T-cell (primary cell): ENCODE results near the gene FBLN7. TPM values are rescaled to one million over a fixed set of nuclear protein-coding genes. Genes with fewer than 3 reads are reported as not detected.
"Not testable (repeated sequence)": the region's sequence is repeated elsewhere in the genome, so short reads cannot be mapped to it uniquely, and the experiment has no call there.

ENCODE experiments used
- ATAC-seq, 4 experiments: fragments of 200-7000 bp in 3 of 4; fragments of 150-1000 bp in 1 of 4; cut with Tn5 transposase; replicated peaks in 1 of 4; 1 replicate in 3 of 4; 2 replicates in 1 of 4; pipeline ENCODE4 v1.10.0; 2021; ENCODE audit warnings: moderate library complexity in 3 of 4, mild to moderate bottlenecking in 2 of 4, moderate number of reproducible peaks in 1 of 4
- CTCF ChIA-PET, 2 donors: fragments of 300-600 bp; sonication (Branson Sonifier 250); formaldehyde crosslinking; loops; one replicate each; lab custom pipeline; 2022; ENCODE audit warnings: antibody characterized with exemption in 2 of 2; lab: Charles Lee
- POLR2A ChIA-PET, 2 donors: fragments of 300-600 bp; sonication (Branson Sonifier 250); formaldehyde crosslinking; loops; one replicate each; lab custom pipeline; 2022; ENCODE audit warnings: antibody characterized with exemption in 2 of 2; lab: Charles Lee
- DNase-seq, 35 experiments: peaks; one replicate each; pipeline versions ENCODE4 v3.0.0 to v3.0.0-alpha.2; 2013 to 2023
- H3K27ac ChIP-seq: one replicate; pipeline ENCODE4 v1.5.1; 2013; ENCODE audit warnings: low read length
- H3K27me3 ChIP-seq, 2 experiments: replicated peaks in 1 of 2; 1 replicate in 1 of 2; 2 replicates in 1 of 2; pipeline versions ENCODE4 v1.6.1 to v1.7.0; 2013; ENCODE audit warnings: low read length in 1 of 2, mixed read lengths in 1 of 2; ENCODE audit not compliant: control insufficient read depth in 2 of 2, insufficient read depth in 2 of 2; ENCODE audit errors: extremely low read depth in 1 of 2
- H3K36me3 ChIP-seq, 2 donors: 1 replicate in 1 of 2; 2 replicates in 1 of 2; pipeline versions ENCODE4 v1.6.1 to v1.7.0; 2013; ENCODE audit warnings: low read length in 1 of 2; ENCODE audit not compliant: control insufficient read depth in 2 of 2, insufficient read depth in 1 of 2; ENCODE audit errors: extremely low read depth in 1 of 2
- H3K4me1 ChIP-seq, 2 experiments: 1 replicate in 1 of 2; 2 replicates in 1 of 2; pipeline versions ENCODE4 v1.6.1 to v1.7.0; 2013; ENCODE audit warnings: low read length in 2 of 2, mixed read lengths in 1 of 2; ENCODE audit not compliant: insufficient read depth in 2 of 2, control insufficient read depth in 1 of 2; ENCODE audit errors: extremely low read depth in 1 of 2
- H3K4me3 ChIP-seq, 2 donors: 1 replicate in 1 of 2; 2 replicates in 1 of 2; pipeline versions ENCODE4 v1.5.1 to v1.7.0; 2013; ENCODE audit warnings: mild to moderate bottlenecking in 2 of 2, low read length in 1 of 2, moderate library complexity in 1 of 2; ENCODE audit not compliant: control insufficient read depth in 1 of 2; ENCODE audit errors: extremely low read depth in 1 of 2
- H3K9me3 ChIP-seq: 2 replicates; pipeline ENCODE4 v1.7.0; 2013
- H3K27ac Mint-ChIP-seq, 2 donors: one replicate each; pipeline ENCODE4 v1.8.0; 2020 to 2021; ENCODE audit warnings: mild to moderate bottlenecking in 2 of 2, mixed read lengths in 2 of 2
- H3K27me3 Mint-ChIP-seq, 2 donors: one replicate each; pipeline ENCODE4 v1.8.0; 2021 to 2022; ENCODE audit warnings: mixed read lengths in 2 of 2
- H3K36me3 Mint-ChIP-seq: one replicate; pipeline ENCODE4 v1.8.0; 2021; ENCODE audit warnings: mixed read lengths
- H3K4me1 Mint-ChIP-seq, 3 donors: one replicate each; pipeline ENCODE4 v1.8.0; 2020 to 2022; ENCODE audit warnings: mixed read lengths in 3 of 3, mild to moderate bottlenecking in 1 of 3
- H3K4me3 Mint-ChIP-seq, 3 donors: one replicate each; pipeline ENCODE4 v1.8.0; 2020 to 2022; ENCODE audit warnings: mild to moderate bottlenecking in 3 of 3, mixed read lengths in 3 of 3, moderate library complexity in 3 of 3
- H3K9me3 Mint-ChIP-seq, 3 donors: one replicate each; pipeline ENCODE4 v1.8.0; 2020 to 2022; ENCODE audit warnings: mixed read lengths in 3 of 3
- WGBS: methylation state at CpG from one replicate; pipeline ENCODE4 v1.1.5; 2013; ENCODE audit warnings: missing lambda C conversion rate; ENCODE audit not compliant: insufficient coverage; 5-methylcytosine and 5-hydroxymethylcytosine counted together
- total RNA-seq, 35 experiments: library from RNA in 6 of 35; stranded (reverse) in 6 of 35; fragments of 120-200 nt in 1 of 35; gene quantifications; one replicate each; pipeline versions ENCODE4 v1.2.1 to v1.2.4 and lab custom pipeline; 2013 to 2026

FBLN7 gene
- total RNA-seq, 5 donors from 2014 or later (not counting 1 experiment from before 2014, with no cell fraction given) = 11.9 to 68.5 (median 48.8) TPM

DNA sequence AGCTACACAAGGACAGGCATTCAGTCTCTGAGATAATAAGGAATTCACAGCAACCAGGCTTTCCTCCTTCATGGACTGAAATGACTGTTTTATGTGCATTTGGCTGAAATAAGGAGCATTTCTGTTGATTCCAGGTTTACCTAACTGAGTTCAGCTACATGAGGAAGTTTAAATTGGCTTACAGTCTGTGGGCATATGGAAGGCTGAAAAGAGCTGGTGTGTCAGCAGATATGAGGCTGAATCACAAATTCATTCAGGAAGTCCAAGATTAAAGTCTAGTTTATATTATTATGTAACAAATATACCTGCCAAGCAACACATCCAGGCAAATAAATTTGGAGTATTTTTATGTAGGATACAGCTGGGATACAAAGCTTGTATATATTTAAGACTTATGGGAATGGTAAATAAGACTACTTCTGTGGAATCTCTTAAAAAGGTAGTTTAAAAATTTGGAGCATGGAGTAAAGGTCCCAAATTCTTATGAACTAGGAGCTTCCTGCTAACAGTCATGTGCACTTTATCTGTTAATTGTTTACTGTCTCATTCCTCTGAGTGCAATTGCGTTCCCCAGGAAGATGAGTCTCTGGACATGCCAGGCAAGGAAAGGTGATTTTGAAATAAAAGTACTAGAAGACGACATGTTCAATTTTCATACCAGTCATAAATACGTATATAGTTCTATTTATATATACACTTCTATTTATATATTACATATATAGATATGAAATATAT is 63.7 kb downstream of the FBLN7 start:
- CTCF ChIA-PET = interaction anchor here in 1 of 2 donors (0.5 kb wide), 1 partner anchor 267 kb away, joined by 3 read pairs; no protein-coding TSS in a partner anchor
- Histone ChIP-seq H3K9me3 (no peaks in the 10 kb centered on the region), H3K27ac (no peak overlapping the region), H3K4me3 (no peak overlapping the region), H3K4me1 (peaks cover 6 to 7% of the 10 kb centered on the region in 2 experiments), H3K36me3 (peaks cover 0 to 3% of the 10 kb centered on the region in 2 donors), H3K27me3 (no peaks in the 10 kb centered on the region)
- peaks cover 6 to 13% (median 11%) of the 10 kb centered on the region in 3 donors for H3K9me3 Mint-ChIP-seq
- DNase-seq (no peak), ATAC-seq (no peak)
- POLR2A ChIA-PET = interaction anchor here in 1 of 2 donors (0.9 kb wide), 1 partner anchor 15 kb away, joined by 3 read pairs; no protein-coding TSS in a partner anchor
- H3K36me3 Mint-ChIP-seq = peaks cover 44% of the 10 kb centered on the region
- H3K4me3 Mint-ChIP-seq = no peak overlapping the region
- no peaks in the 10 kb centered on the region for H3K27me3 Mint-ChIP-seq
- H3K4me1 Mint-ChIP-seq = peaks cover 3 to 11% (median 5%) of the 10 kb centered on the region in 3 donors
- no CpG with 5 or more reads among the region's 3 CpGs for WGBS
- H3K27ac Mint-ChIP-seq = no peak overlapping the region

DNA sequence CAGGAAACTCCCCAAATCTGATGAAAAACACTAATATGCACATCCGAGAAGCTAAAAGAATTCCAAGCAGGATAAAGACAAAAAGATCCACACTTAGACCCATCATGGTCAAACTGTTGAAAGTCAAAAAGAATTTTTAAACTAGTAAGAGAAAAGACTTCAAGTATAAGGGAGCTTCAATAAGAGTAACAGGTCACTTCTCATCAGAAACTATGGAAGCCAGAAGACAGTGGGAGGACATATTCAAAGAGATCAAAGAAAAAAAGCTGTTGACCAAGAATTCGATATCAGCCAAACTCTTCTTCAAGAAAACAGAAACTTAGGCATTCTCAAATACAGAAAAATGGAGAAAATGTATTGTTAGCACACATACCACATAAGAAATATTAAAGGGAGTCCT is 66.2 kb downstream of the FBLN7 start:
- ChIA-PET CTCF (interaction anchor here in 1 of 2 donors (0.7 to 1.2 kb wide), 3 partner anchors 9 to 83 kb away, joined by 3 to 4 read pairs (median 3); no protein-coding TSS in a partner anchor), POLR2A (interaction anchor here in 1 of 2 donors (0.6 kb wide), 1 partner anchor 133 kb away, joined by 4 read pairs; no protein-coding TSS in a partner anchor)
- WGBS = no CpG with 5 or more reads among the region's 2 CpGs
- Mint-ChIP-seq H3K27ac (no peak overlapping the region), H3K4me3 (no peak overlapping the region), H3K36me3 (peaks cover 37% of the 10 kb centered on the region), H3K9me3 (peaks cover 6 to 11% (median 10%) of the 10 kb centered on the region in 3 donors), H3K4me1 (peaks cover 2 to 9% (median 5%) of the 10 kb centered on the region in 3 donors), H3K27me3 (no peaks in the 10 kb centered on the region)
- Histone ChIP-seq H3K27ac (no peak overlapping the region), H3K4me3 (no peak overlapping the region), H3K27me3 (no peaks in the 10 kb centered on the region), H3K36me3 (peaks cover 0 to 3% of the 10 kb centered on the region in 2 donors), H3K4me1 (peaks cover 6 to 7% of the 10 kb centered on the region in 2 experiments), H3K9me3 (no peaks in the 10 kb centered on the region)
- no peak for DNase-seq
- no peak for ATAC-seq

DNA sequence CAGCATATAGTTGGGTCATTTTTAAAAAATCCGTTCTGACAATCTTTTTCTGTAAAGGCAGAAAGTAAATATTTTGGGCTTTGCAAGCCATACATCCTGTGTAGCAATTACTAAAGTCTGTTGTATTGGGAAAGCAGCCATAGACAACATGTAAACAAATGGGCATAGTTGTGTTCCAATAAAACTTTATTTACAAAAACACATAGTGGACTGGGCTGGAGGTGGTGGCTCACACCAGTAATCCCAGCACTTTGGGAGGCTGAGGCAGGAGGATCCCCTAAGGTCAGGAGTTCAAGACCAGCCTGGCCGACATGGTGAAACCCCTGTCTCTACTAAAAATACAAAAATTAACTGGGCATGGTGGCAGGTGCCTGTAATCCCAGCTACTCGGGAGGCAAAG is 69.7 kb downstream of the FBLN7 start:
- H3K4me1 Mint-ChIP-seq, H3K27me3 Mint-ChIP-seq, CTCF ChIA-PET, H3K27ac ChIP-seq, POLR2A ChIA-PET, H3K4me3 Mint-ChIP-seq, H3K27ac Mint-ChIP-seq, H3K4me1 ChIP-seq, H3K9me3 ChIP-seq, H3K27me3 ChIP-seq, H3K4me3 ChIP-seq, ATAC-seq, DNase-seq: not testable (repeated sequence)
- 100% methylated on average over 1 of the region's 3 CpGs for WGBS
- Mint-ChIP-seq H3K9me3 (peaks cover 6 to 13% (median 7%) of the 10 kb centered on the region in 3 donors), H3K36me3 (peaks cover 39% of the 10 kb centered on the region)
- peaks cover 0 to 10% of the 10 kb centered on the region in 2 donors for H3K36me3 ChIP-seq

DNA sequence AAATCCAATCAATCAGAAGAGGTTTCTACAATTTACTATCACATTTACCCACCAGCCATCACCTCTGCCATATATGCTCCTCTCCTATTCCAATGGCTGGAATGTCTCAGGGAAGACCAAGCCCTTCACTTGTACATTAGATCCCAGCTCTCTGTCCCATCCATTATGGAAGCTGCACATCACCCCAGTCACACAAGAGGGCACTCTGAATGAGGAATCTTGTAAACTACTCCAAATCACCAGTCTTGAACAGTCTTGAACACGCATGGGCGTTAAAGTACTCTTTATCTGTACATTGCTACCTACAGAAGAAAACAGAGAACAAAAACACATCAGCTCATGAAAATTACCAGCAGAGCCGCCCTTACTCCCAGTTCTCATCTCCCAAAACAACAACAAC is 78.0 kb downstream of the FBLN7 start:
- no peaks in the 10 kb centered on the region for H3K27me3 Mint-ChIP-seq
- H3K4me3 Mint-ChIP-seq = no peak overlapping the region
- H3K36me3 Mint-ChIP-seq = peaks cover 38% of the 10 kb centered on the region
- ChIA-PET POLR2A (interaction anchor here in 1 of 2 donors (0.6 to 1.0 kb wide), 2 partner anchors 14 to 15 kb away, joined by 3 read pairs; no protein-coding TSS in a partner anchor), CTCF (no interaction called here)
- no peak overlapping the region for H3K27ac Mint-ChIP-seq
- H3K4me1 Mint-ChIP-seq = peaks cover 0 to 6% (median 3%) of the 10 kb centered on the region in 3 donors
- Histone ChIP-seq H3K9me3 (no peaks in the 10 kb centered on the region), H3K27me3 (no peaks in the 10 kb centered on the region), H3K4me1 (no peaks in the 10 kb centered on the region), H3K4me3 (no peak overlapping the region), H3K27ac (no peak overlapping the region), H3K36me3 (peaks cover 0 to 27% of the 10 kb centered on the region in 2 donors)
- ATAC-seq = no peak
- peaks cover 3 to 9% (median 8%) of the 10 kb centered on the region in 3 donors for H3K9me3 Mint-ChIP-seq
- DNase-seq = no peak
- 100% methylated on average over 2 of the region's 3 CpGs for WGBS

DNA sequence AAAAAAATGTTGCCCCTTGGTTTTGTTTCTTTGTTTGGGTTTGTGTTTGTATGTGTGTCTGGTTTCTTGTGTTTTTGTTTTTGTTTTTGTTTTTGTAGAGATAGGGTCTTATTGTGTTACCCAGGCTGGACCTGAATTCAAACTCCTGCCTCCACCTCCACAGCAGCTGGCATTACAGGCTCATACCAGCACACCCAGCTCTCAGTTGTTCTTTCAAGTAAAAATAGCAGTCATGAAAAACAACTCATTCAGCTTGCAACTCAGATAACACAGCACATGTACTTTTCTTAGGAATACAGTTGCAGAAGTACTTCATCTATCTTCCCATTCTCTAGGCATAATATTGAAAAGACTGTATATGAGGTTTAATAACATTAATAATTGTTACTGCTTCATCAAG is 79.7 kb downstream of the FBLN7 start:
- Mint-ChIP-seq H3K4me3 (no peak overlapping the region), H3K27me3 (no peaks in the 10 kb centered on the region), H3K27ac (no peak overlapping the region), H3K9me3 (peaks cover 7 to 18% (median 11%) of the 10 kb centered on the region in 3 donors), H3K4me1 (peaks cover 6 to 17% (median 11%) of the 10 kb centered on the region in 3 donors), H3K36me3 (peaks cover 44% of the 10 kb centered on the region)
- ChIA-PET CTCF (interaction anchor here in 1 of 2 donors (0.6 kb wide), 1 partner anchor 9 kb away, joined by 3 read pairs; no protein-coding TSS in a partner anchor), POLR2A (no interaction called here)
- DNase-seq (no peak), ATAC-seq (no peak)
- Histone ChIP-seq H3K9me3 (no peaks in the 10 kb centered on the region), H3K27me3 (no peaks in the 10 kb centered on the region), H3K36me3 (peaks cover 7 to 27% of the 10 kb centered on the region in 2 donors), H3K4me3 (no peak overlapping the region), H3K4me1 (no peaks in the 10 kb centered on the region), H3K27ac (no peak overlapping the region)

DNA sequence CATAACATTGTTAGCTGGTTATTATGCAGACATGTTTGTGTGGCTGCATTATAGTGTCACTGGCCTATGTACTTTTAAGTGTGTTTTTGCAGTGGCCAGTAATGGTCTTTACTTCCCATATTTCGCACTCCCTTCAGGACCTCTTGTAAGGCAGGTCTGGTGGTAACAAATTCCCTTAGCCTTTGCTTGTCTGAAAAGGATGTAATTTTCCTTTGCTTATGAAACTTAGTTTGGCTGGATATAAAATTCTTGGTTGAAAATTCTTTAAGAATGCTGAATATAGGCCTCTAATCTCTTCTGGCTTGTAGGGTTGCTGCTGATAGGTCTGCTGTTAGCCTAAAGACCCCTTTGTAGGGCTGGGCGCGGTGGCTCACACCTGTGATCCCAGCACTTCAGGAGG is 82.0 kb downstream of the FBLN7 start:
- no peak for ATAC-seq
- Histone ChIP-seq H3K27me3 (no peaks in the 10 kb centered on the region), H3K36me3 (peaks cover 7 to 23% of the 10 kb centered on the region in 2 donors), H3K27ac (no peak overlapping the region), H3K4me3 (no peak overlapping the region), H3K4me1 (no peaks in the 10 kb centered on the region), H3K9me3 (no peaks in the 10 kb centered on the region)
- no peak for DNase-seq
- POLR2A ChIA-PET = no interaction called here
- H3K27ac Mint-ChIP-seq = no peak overlapping the region
- H3K36me3 Mint-ChIP-seq = peaks cover 44% of the 10 kb centered on the region
- peaks cover 9 to 17% (median 15%) of the 10 kb centered on the region in 3 donors for H3K4me1 Mint-ChIP-seq
- H3K27me3 Mint-ChIP-seq = no peaks in the 10 kb centered on the region
- 100% methylated on average over 2 of the region's 3 CpGs for WGBS
- H3K4me3 Mint-ChIP-seq = no peak overlapping the region
- CTCF ChIA-PET = no interaction called here
- peaks cover 7 to 18% (median 11%) of the 10 kb centered on the region in 3 donors for H3K9me3 Mint-ChIP-seq
